IMR-90 (cell line): ENCODE results near the gene REC114. TPM values are rescaled to one million over a fixed set of nuclear protein-coding genes. Genes with fewer than 3 reads are reported as not detected.

Source experiments
- ATAC-seq: fragments of 200-7000 bp; cut with Tn5 transposase; 2 replicates; pipeline ENCODE4 v1.9.1; 2020; ENCODE audit warnings: low read depth, mild to moderate bottlenecking, moderate library complexity
- BruUV-seq: library from RNA; stranded (reverse); fragments of 400-500 nt; replicated peaks from 2 replicates; lab custom pipeline; 2021; lab: Mats Ljungman, UMichigan
- CTCF ChIA-PET: fragments of 300-600 bp; formaldehyde crosslinking; extraction: SDS; loops from one replicate; lab custom pipeline; 2021; ENCODE audit warnings: antibody characterized with exemption; lab: Yijun Ruan, JAX
- POLR2A ChIA-PET: fragments of 300-600 bp; sonication (Branson Sonifier 250); formaldehyde crosslinking; loops from one replicate; lab custom pipeline; 2022; ENCODE audit warnings: antibody characterized with exemption; ENCODE audit not compliant: unreplicated experiment; lab: Charles Lee
- DNase-seq: peaks from one replicate; pipeline ENCODE4 v3.0.0; 2013
- H2AFZ ChIP-seq: replicated peaks from 2 replicates; pipeline ENCODE3; 2013; ENCODE audit warnings: low read length, mild to moderate bottlenecking; ENCODE audit not compliant: poor library complexity
- H2AK5ac ChIP-seq: 2 replicates; pipeline ENCODE4 v1.6.1; 2013; ENCODE audit warnings: low read depth, low read length, inconsistent platforms
- H2AK9ac ChIP-seq: replicated peaks from 2 replicates; pipeline ENCODE3; 2013; ENCODE audit warnings: mild to moderate bottlenecking, low read depth, low read length, moderate library complexity; ENCODE audit not compliant: poor library complexity
- H2BK120ac ChIP-seq: 2 replicates; pipeline ENCODE4 v1.6.1; 2013; ENCODE audit warnings: low read depth, low read length, inconsistent platforms
- H2BK15ac ChIP-seq: 3 replicates; pipeline ENCODE4 v1.6.1; 2013; ENCODE audit warnings: low read depth, low read length, inconsistent platforms
- H2BK20ac ChIP-seq: 2 replicates; pipeline ENCODE4 v1.6.1; 2013; ENCODE audit warnings: low read depth, mild to moderate bottlenecking, inconsistent platforms, low read length, moderate library complexity
- H2BK5ac ChIP-seq: 2 replicates; pipeline ENCODE4 v1.6.1; 2013; ENCODE audit warnings: mild to moderate bottlenecking, low read depth, low read length, inconsistent platforms; ENCODE audit not compliant: poor library complexity, severe bottlenecking
- H3K14ac ChIP-seq: replicated peaks from 2 replicates; pipeline ENCODE4 v1.6.1; 2013; ENCODE audit warnings: low read depth, low read length, inconsistent platforms
- H3K18ac ChIP-seq: 2 replicates; pipeline ENCODE4 v1.6.1; 2013; ENCODE audit warnings: low read depth, low read length, control low read depth
- H3K23ac ChIP-seq: 2 replicates; pipeline ENCODE4 v1.6.1; 2013; ENCODE audit warnings: low read depth, low read length, inconsistent platforms
- H3K27ac ChIP-seq: 2 replicates; pipeline ENCODE4 v1.5.1; 2013; ENCODE audit warnings: mild to moderate bottlenecking, control low read depth, low read length; ENCODE audit not compliant: insufficient read depth
- H3K27me3 ChIP-seq: 2 replicates; pipeline ENCODE4 v1.6.1; 2013; ENCODE audit warnings: low read length; ENCODE audit not compliant: control insufficient read depth, insufficient read depth
- H3K36me3 ChIP-seq: 2 replicates; pipeline ENCODE4 v1.6.1; 2013; ENCODE audit warnings: low read length, mixed read lengths; ENCODE audit not compliant: control insufficient read depth, insufficient read depth
- H3K4ac ChIP-seq: 2 replicates; pipeline ENCODE4 v1.6.1; 2013; ENCODE audit warnings: low read depth, low read length, inconsistent platforms
- H3K4me1 ChIP-seq: 2 replicates; pipeline ENCODE4 v1.6.1; 2013; ENCODE audit warnings: low read length, mixed read lengths; ENCODE audit not compliant: control insufficient read depth, insufficient read depth
- H3K4me2 ChIP-seq: 2 replicates; pipeline ENCODE4 v1.6.1; 2013; ENCODE audit warnings: low read depth, mild to moderate bottlenecking, control low read depth, low read length, moderate library complexity
- H3K4me3 ChIP-seq: 2 replicates; pipeline ENCODE4 v1.5.1; 2013; ENCODE audit warnings: low read depth, mild to moderate bottlenecking, control low read depth, low read length, moderate library complexity; ENCODE audit not compliant: insufficient read depth
- H3K56ac ChIP-seq: 2 replicates; pipeline ENCODE4 v1.6.1; 2013; ENCODE audit warnings: low read length, inconsistent platforms; ENCODE audit not compliant: insufficient read depth; ENCODE audit errors: extremely low read depth
- H3K79me1 ChIP-seq, 2 experiments: 2 replicates each; pipeline ENCODE4 v1.6.1; 2013; ENCODE audit warnings: low read length in 2 of 2, inconsistent platforms in 1 of 2, low read depth in 1 of 2
- H3K9ac ChIP-seq: 2 replicates; pipeline ENCODE4 v1.6.1; 2013; ENCODE audit warnings: low read depth, low read length, control low read depth
- H3K9me1 ChIP-seq: 2 replicates; pipeline ENCODE4 v1.6.1; 2013; ENCODE audit warnings: low read length, inconsistent platforms; ENCODE audit not compliant: insufficient read depth
- H3K9me3 ChIP-seq: 2 replicates; pipeline ENCODE4 v1.6.1; 2013; ENCODE audit warnings: low read length; ENCODE audit not compliant: control insufficient read depth, insufficient read depth
- H4K20me1 ChIP-seq: 2 replicates; pipeline ENCODE4 v1.6.1; 2013; ENCODE audit warnings: low read length, inconsistent platforms; ENCODE audit not compliant: insufficient read depth
- H4K5ac ChIP-seq: 2 replicates; pipeline ENCODE4 v1.6.1; 2013; ENCODE audit warnings: mild to moderate bottlenecking, low read depth, low read length, control low read depth
- H4K8ac ChIP-seq, 2 experiments: 2 replicates each; pipeline ENCODE4 v1.6.1; 2013; ENCODE audit warnings: low read depth in 2 of 2, low read length in 2 of 2, control low read depth in 1 of 2, inconsistent platforms in 1 of 2
- H4K91ac ChIP-seq: 2 replicates; pipeline ENCODE4 v1.6.1; 2013; ENCODE audit warnings: low read depth, low read length, inconsistent platforms; ENCODE audit not compliant: insufficient read depth
- CTCF ChIP-seq: conservative IDR thresholded peaks from 2 replicates; pipeline ENCODE4 v1.5.1; 2012; ENCODE audit warnings: mild to moderate bottlenecking, low read depth, low read length, improper control_type of control experiment
- RAD21 ChIP-seq: IDR thresholded peaks from 2 replicates; pipeline ENCODE4 v1.6.1; 2012; ENCODE audit warnings: low read length, improper control_type of control experiment
- RFX5 ChIP-seq: IDR thresholded peaks from 2 replicates; pipeline ENCODE4 v1.8.0; 2012; ENCODE audit warnings: low read depth, mild to moderate bottlenecking, low read length, moderate library complexity
- WGBS, 2 experiments: methylation state at CpG; one replicate each; pipeline versions ENCODE4 v1.1.5 to v1.1.7; 2013; ENCODE audit warnings: missing lambda C conversion rate in 2 of 2; ENCODE audit not compliant: insufficient read length in 1 of 2; ENCODE audit errors: extremely low coverage in 2 of 2; 5-methylcytosine and 5-hydroxymethylcytosine counted together
- dilution Hi-C: fragments of 300-500 bp; cut with HindIII; formaldehyde crosslinking; loops from one replicate; pipeline ENCODE4 v1.14.3; 2018; ENCODE audit warnings: low sequenced_read_pairs; ENCODE audit not compliant: unreplicated experiment
- in situ Hi-C: fragments of 300-500 bp; cut with MboI; formaldehyde crosslinking; loops from 3 replicates; pipeline ENCODE4 v1.14.3; 2019; ENCODE audit warnings: low sequenced_read_pairs, inconsistent platforms, mixed read lengths
- intact Hi-C: fragments of 100-400 bp; cut with micrococcal nuclease; formaldehyde crosslinking; loops from 2 replicates; pipeline ENCODE4 v1.10.0; 2022
- polyA plus RNA-seq, 3 experiments: library from polyadenylated mRNA; depleted of rRNA; stranded (reverse); fragments of >200 nt; gene quantifications; 2 replicates each; pipeline ENCODE4 v1.2.3, GENCODE V29; 2012; ENCODE audit warnings: low replicate concordance in 1 of 3
- total RNA-seq: library from RNA; depleted of rRNA; stranded (reverse); fragments of >200 nt; gene quantifications from 2 replicates; pipeline ENCODE4 v1.2.3, GENCODE V29; 2012
- TF ChIP-seq, protein P1 (sequence below): fragments of 150-350 bp; IDR thresholded peaks from 2 replicates; pipeline ENCODE4 v1.6.1; 2016; ENCODE audit warnings: low read depth, mild to moderate bottlenecking, low read length, moderate library complexity, borderline replicate concordance

The REC114 gene
- total and polyA plus RNA-seq, 2 of the 4 experiments (the other 2 are of a cell fraction) = not detected

- Histone ChIP-seq H2BK20ac (no peak overlapping the region), H3K9me3 (no peaks in the 10 kb centered on the region), H2BK15ac (no peak overlapping the region), H4K91ac (no peak overlapping the region), H2AFZ (no peak overlapping the region), H2BK5ac (no peak overlapping the region), H3K4ac (no peak overlapping the region), H3K27me3 (peaks cover 14% of the 10 kb centered on the region), H3K23ac (no peak overlapping the region), H2AK9ac (no peak overlapping the region), H3K9ac (no peak overlapping the region), H3K27ac (no peak overlapping the region), H3K18ac (no peak overlapping the region), H4K5ac (no peak overlapping the region), H4K8ac (no peak overlapping the region), H3K4me2 (no peak overlapping the region), H2BK120ac (no peak overlapping the region), H3K56ac (no peak overlapping the region), H2AK5ac (no peak overlapping the region), H3K14ac (no peak overlapping the region), H3K79me1 (no peaks in the 10 kb centered on the region), H3K4me3 (no peak overlapping the region), H4K20me1 (no peaks in the 10 kb centered on the region), H3K36me3 (no peaks in the 10 kb centered on the region), H3K9me1 (no peaks in the 10 kb centered on the region), H3K4me1 (no peaks in the 10 kb centered on the region)
- TF ChIP-seq RAD21 = no peak
- TF ChIP-seq, protein P1, sequence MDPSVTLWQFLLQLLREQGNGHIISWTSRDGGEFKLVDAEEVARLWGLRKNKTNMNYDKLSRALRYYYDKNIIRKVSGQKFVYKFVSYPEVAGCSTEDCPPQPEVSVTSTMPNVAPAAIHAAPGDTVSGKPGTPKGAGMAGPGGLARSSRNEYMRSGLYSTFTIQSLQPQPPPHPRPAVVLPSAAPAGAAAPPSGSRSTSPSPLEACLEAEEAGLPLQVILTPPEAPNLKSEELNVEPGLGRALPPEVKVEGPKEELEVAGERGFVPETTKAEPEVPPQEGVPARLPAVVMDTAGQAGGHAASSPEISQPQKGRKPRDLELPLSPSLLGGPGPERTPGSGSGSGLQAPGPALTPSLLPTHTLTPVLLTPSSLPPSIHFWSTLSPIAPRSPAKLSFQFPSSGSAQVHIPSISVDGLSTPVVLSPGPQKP = no peak
- TF ChIP-seq RFX5 = no peak
- TF ChIP-seq CTCF = no peak
- dilution Hi-C loops = no loop called here
- BruUV-seq = no TSS peak
- ChIA-PET POLR2A (no interaction called here), CTCF (no interaction called here)
- in situ Hi-C loops = no loop called here
- DNase-seq (no peak), ATAC-seq (no peak)
- intact Hi-C loops = no loop called here
- 0% methylated on average over 1 of the region's 5 CpGs; no CpG with 5 or more reads in 1 of the 2 experiments for WGBS, 2 experiments
Measured at GRCh38 chr15:73518876-73519733, 76.1 kb downstream of the REC114 start.
